ENCODE measurements around the gene PDE4A. TPM values are rescaled to one million over a fixed set of nuclear protein-coding genes. Genes with fewer than 3 reads are reported as not detected.

The PDE4A gene
- total and polyA plus RNA-seq, 2 experiments from 2014 or later = 5.2 to 5.4 TPM

GRCh38 chr19:10510301-10510802 lies 90.0 kb downstream of the PDE4A start:
- ATAC-seq (peak; percentile 18), DNase-seq (ENCODE audit: low spot score) (peak; percentile 86)
- no peak overlapping the region for H3K27ac Mint-ChIP-seq
- H3K27ac ChIP-seq (ENCODE audit: low read depth) = no peak overlapping the region
- H3K4me3 Mint-ChIP-seq = no peak overlapping the region
- 0 out of 2 replicates have a peak, but pooled peaks cover 4% of the 10 kb centered on the region for H3K4me1 ChIP-seq (ENCODE audit: insufficient read depth)
- H3K79me2 ChIP-seq (replicated peaks; ENCODE audit: insufficient read depth) = no peaks in the 10 kb centered on the region
- TF ChIP-seq ZNF114 (CRISPR knock-in tag; IDR thresholded peaks at IDR 0.05) = no peak
- TF ChIP-seq, protein P1, sequence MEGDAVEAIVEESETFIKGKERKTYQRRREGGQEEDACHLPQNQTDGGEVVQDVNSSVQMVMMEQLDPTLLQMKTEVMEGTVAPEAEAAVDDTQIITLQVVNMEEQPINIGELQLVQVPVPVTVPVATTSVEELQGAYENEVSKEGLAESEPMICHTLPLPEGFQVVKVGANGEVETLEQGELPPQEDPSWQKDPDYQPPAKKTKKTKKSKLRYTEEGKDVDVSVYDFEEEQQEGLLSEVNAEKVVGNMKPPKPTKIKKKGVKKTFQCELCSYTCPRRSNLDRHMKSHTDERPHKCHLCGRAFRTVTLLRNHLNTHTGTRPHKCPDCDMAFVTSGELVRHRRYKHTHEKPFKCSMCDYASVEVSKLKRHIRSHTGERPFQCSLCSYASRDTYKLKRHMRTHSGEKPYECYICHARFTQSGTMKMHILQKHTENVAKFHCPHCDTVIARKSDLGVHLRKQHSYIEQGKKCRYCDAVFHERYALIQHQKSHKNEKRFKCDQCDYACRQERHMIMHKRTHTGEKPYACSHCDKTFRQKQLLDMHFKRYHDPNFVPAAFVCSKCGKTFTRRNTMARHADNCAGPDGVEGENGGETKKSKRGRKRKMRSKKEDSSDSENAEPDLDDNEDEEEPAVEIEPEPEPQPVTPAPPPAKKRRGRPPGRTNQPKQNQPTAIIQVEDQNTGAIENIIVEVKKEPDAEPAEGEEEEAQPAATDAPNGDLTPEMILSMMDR (conservative IDR thresholded peaks at IDR 0.05; ENCODE audit: low read depth in 2 of 2) = peak; percentile 72 to 85
- H3K36me3 ChIP-seq (ENCODE audit: insufficient read depth) = no peaks in the 10 kb centered on the region
- H3K4me1 Mint-ChIP-seq = peaks cover 3% of the 10 kb centered on the region; the same call in 2 of the 3 replicates
- H3K4me2 ChIP-seq = peak overlapping the region; percentile 57
- 0 out of 2 replicates have a peak, but pooled peaks cover 17% of the 10 kb centered on the region for H3F3A ChIP-seq (replicated peaks; ENCODE audit: low read depth)
- peak overlapping the region; percentile 35; the same call in 1 of the 2 replicates for H3K4me3 ChIP-seq
- 0 out of 2 replicates have a peak, but pooled peaks cover 7% of the 10 kb centered on the region for H4K20me1 ChIP-seq (replicated peaks; ENCODE audit: insufficient read depth)
- peaks cover 38% of the 10 kb centered on the region for H3K27me3 Mint-ChIP-seq (ENCODE audit: insufficient read depth, low read depth, poor library complexity)
- no peaks in the 10 kb centered on the region for H3K9me2 ChIP-seq (ENCODE audit: insufficient read depth)
- no peak overlapping the region for H2AFZ ChIP-seq
- H3K9me3 Mint-ChIP-seq = no peaks in the 10 kb centered on the region
- H3K36me3 Mint-ChIP-seq (ENCODE audit: low read depth) = no peaks in the 10 kb centered on the region; the same call in 2 of the 3 replicates
- H3K27me3 ChIP-seq (ENCODE audit: insufficient read depth) = peaks cover 35% of the 10 kb centered on the region

- no peak overlapping the region for H3K27ac Mint-ChIP-seq
- peak overlapping the region; percentile 14; the same call in 1 of the 3 replicates for H3K4me3 Mint-ChIP-seq
- H3K27me3 ChIP-seq (ENCODE audit: insufficient read depth) = peaks cover 62% of the 10 kb centered on the region
Measured at GRCh38 chr19:10513223-10513622, 92.9 kb downstream of the PDE4A start.

More at GRCh38 chr19:10513223-10513622, 92.9 kb downstream of the PDE4A start:
- H3K9me3 Mint-ChIP-seq = no peaks in the 10 kb centered on the region
- Histone ChIP-seq H3K4me2 (0 out of 2 replicates have a peak overlapping the region, but pooled peaks have one; percentile 86), H3K4me3 (peak overlapping the region; percentile 67; the same call in 1 of the 2 replicates), H3K4me1 (ENCODE audit: insufficient read depth) (peaks cover 14% of the 10 kb centered on the region), H3K36me3 (ENCODE audit: insufficient read depth) (no peaks in the 10 kb centered on the region), H3K79me2 (replicated peaks; ENCODE audit: insufficient read depth) (no peaks in the 10 kb centered on the region), H4K20me1 (replicated peaks; ENCODE audit: insufficient read depth) (0 out of 2 replicates have a peak, but pooled peaks cover 8% of the 10 kb centered on the region), H3F3A (replicated peaks; ENCODE audit: low read depth) (peaks cover 17% of the 10 kb centered on the region; the same call in 1 of the 2 replicates), H2AFZ (no peak overlapping the region), H3K27ac (ENCODE audit: low read depth) (no peak overlapping the region), H3K9me2 (ENCODE audit: insufficient read depth) (no peaks in the 10 kb centered on the region)
- TF ChIP-seq EZH2 (IDR thresholded peaks at IDR 0.05; ENCODE audit: low read depth, unreplicated experiment) = no peak
- TF ChIP-seq ZNF114 (CRISPR knock-in tag; IDR thresholded peaks at IDR 0.05) = no peak
- no peak for TF ChIP-seq ZNF462 (CRISPR knock-in tag; IDR thresholded peaks at IDR 0.05)
- no peak for TF ChIP-seq NANOG (IDR thresholded peaks at IDR 0.05; ENCODE audit: borderline replicate concordance)
- no peak for TF ChIP-seq ETS1 (IDR thresholded peaks at IDR 0.05)
- no peak for TF ChIP-seq JUNB (IDR thresholded peaks at IDR 0.05; ENCODE audit: unreplicated experiment)
- TF ChIP-seq ZNF331 (CRISPR knock-in tag; IDR thresholded peaks at IDR 0.05; ENCODE audit: low read depth) = no peak
- TF ChIP-seq STAT1 (IDR thresholded peaks at IDR 0.05; ENCODE audit: unreplicated experiment) = no peak
- TF ChIP-seq EZH2phosphoT487 (IDR thresholded peaks at IDR 0.05; ENCODE audit: unreplicated experiment) = no peak
- peaks cover 10% of the 10 kb centered on the region for H3K4me1 Mint-ChIP-seq
- no peaks in the 10 kb centered on the region; the same call in 2 of the 3 replicates for H3K36me3 Mint-ChIP-seq (ENCODE audit: low read depth)
- DNase-seq (ENCODE audit: low spot score) (no peak), ATAC-seq (no peak)
- peaks cover 58% of the 10 kb centered on the region for H3K27me3 Mint-ChIP-seq (ENCODE audit: insufficient read depth, low read depth, poor library complexity)

All from GM23338 (cell line).